Tibial artery (tissue), 4 donors: ENCODE measurements around the gene TRPV6.

ENCODE experiments used
- DNase-seq, 2 donors: peaks; one replicate each; pipeline ENCODE4 v3.0.0-alpha.2; 2019
- H3K27ac ChIP-seq, 2 donors: fragments of 200-600 bp; sonication (generic) in 1 of 2; 1 replicate in 1 of 2; 2 replicates in 1 of 2; pipeline ENCODE4 v1.5.1; 2018 to 2019; ENCODE audit warnings: mild to moderate bottlenecking in 1 of 2
- H3K27me3 ChIP-seq, 2 donors: fragments of 200-600 bp; sonication (generic) in 1 of 2; one replicate each; pipeline versions ENCODE4 v1.5.1 to v1.6.0; 2016 to 2019
- H3K36me3 ChIP-seq, 3 donors: fragments of 200-600 bp; sonication (generic) in 2 of 3; one replicate each; pipeline ENCODE4 v1.5.1; 2016 to 2019; ENCODE audit warnings: mild to moderate bottlenecking in 2 of 3
- H3K4me1 ChIP-seq, 4 donors: fragments of 200-600 bp; sonication (generic) in 2 of 4; 1 replicate in 3 of 4; 2 replicates in 1 of 4; pipeline ENCODE4 v1.5.1; 2016 to 2019
- H3K4me3 ChIP-seq, 2 donors: fragments of 200-600 bp; sonication (generic) in 1 of 2; 1 replicate in 1 of 2; 2 replicates in 1 of 2; pipeline ENCODE4 v1.5.1; 2018 to 2019; ENCODE audit warnings: mild to moderate bottlenecking in 2 of 2
- H3K9me3 ChIP-seq, 3 donors: fragments of 200-600 bp; sonication (generic) in 1 of 3; one replicate each; pipeline ENCODE4 v1.5.1; 2016 to 2019
- intact Hi-C: fragments of 100-400 bp; cut with DNase I; formaldehyde crosslinking; loops from one replicate; pipeline ENCODE4 v1.15.0; 2023; ENCODE audit warnings: low total_unique reads
- TF ChIP-seq, protein P1 (sequence below), 2 experiments: fragments of 200-600 bp in 1 of 2; fragments of 450-650 bp in 1 of 2; IDR thresholded peaks; one replicate each; pipeline ENCODE4 v1.5.1; 2017 to 2019; ENCODE audit warnings: antibody characterized with exemption in 2 of 2, mild to moderate bottlenecking in 1 of 2, moderate library complexity in 1 of 2

The TRPV6 gene

DNA sequence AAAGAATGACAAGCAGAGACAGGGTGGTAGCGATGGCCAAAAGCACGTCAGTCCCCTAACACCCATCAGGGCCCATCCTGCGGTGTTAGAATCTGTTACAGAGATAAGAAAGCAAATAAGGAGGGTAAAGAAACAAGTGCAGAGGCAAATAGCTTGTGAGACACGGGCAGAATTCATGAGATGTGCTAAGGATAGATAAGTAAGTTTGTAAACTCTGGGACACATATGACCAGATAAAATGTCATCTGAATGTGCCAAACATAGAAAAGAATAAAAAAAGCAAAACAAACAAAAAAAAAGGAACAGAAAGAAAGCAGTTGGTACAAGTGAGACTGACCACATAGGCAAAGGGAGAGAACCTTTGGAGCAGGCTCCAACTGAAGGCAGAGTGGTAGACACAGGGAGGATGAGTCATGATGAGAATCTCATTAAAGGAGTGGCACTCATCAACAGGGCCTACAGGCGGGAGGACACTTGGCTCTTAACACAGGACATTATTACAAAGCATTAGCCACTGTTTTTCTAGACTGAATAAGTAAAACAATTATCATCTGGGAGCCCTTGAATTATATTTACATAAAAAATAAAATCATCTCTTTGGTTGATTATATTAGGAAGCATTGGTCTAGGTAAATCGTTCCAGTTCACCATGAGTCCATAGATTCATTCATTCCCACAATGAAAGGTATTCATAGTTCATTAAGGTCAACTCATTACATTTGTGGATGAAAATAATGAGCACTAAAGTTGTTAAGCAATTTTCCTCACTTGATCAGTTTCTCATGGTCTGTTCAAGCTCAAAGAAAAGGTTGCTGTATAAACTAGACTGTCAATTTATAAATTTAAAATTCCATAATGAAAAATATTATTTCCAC is 52.1 kb downstream of the TRPV6 start:
- no peak overlapping the region for H3K27ac ChIP-seq
- no peaks in the 10 kb centered on the region for H3K9me3 ChIP-seq
- no peaks in the 10 kb centered on the region for H3K36me3 ChIP-seq
- no peaks in the 10 kb centered on the region for H3K27me3 ChIP-seq
- intact Hi-C loops = no loop called here
- no peaks in the 10 kb centered on the region for H3K4me1 ChIP-seq
- no peak for DNase-seq
- TF ChIP-seq, protein P1, sequence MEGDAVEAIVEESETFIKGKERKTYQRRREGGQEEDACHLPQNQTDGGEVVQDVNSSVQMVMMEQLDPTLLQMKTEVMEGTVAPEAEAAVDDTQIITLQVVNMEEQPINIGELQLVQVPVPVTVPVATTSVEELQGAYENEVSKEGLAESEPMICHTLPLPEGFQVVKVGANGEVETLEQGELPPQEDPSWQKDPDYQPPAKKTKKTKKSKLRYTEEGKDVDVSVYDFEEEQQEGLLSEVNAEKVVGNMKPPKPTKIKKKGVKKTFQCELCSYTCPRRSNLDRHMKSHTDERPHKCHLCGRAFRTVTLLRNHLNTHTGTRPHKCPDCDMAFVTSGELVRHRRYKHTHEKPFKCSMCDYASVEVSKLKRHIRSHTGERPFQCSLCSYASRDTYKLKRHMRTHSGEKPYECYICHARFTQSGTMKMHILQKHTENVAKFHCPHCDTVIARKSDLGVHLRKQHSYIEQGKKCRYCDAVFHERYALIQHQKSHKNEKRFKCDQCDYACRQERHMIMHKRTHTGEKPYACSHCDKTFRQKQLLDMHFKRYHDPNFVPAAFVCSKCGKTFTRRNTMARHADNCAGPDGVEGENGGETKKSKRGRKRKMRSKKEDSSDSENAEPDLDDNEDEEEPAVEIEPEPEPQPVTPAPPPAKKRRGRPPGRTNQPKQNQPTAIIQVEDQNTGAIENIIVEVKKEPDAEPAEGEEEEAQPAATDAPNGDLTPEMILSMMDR (IDR thresholded peaks at IDR 0.05) = no peak
- H3K4me3 ChIP-seq = no peak overlapping the region

GRCh38 chr7:142832417-142832816 is 53.1 kb downstream of the TRPV6 start:
- intact Hi-C loops = no loop called here
- TF ChIP-seq, protein P1 (IDR thresholded peaks at IDR 0.05) = no peak
- Histone ChIP-seq H3K36me3 (no peaks in the 10 kb centered on the region), H3K27me3 (no peaks in the 10 kb centered on the region), H3K27ac (no peak overlapping the region), H3K4me1 (no peaks in the 10 kb centered on the region), H3K4me3 (no peak overlapping the region), H3K9me3 (no peaks in the 10 kb centered on the region)
- DNase-seq = no peak

DNA sequence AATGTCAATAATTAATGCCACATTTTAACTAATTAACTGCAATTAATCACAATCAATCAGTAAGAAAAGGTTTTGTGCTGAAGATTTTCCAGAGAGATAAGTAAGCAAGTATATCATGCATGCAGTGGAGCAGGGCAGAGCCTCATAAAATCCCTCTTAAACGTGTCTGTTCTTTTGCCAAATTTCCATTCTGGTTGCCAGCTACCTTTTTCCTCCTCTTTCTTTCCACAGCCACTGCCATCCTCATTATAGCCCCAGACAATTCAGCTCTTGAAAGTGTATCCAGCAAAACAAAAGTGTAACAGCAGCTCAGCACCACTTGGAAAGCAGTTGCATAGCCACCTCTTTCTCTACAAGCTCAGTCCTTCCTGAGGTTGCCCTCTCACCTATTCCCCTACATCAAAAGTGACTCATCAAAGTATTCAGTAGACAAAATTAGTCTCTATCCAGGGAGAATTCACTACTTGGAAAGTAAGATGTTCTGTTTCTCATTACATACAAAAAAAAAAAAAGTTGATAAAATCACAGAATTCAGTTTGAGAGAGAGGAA is 57.5 kb downstream of the TRPV6 start:
- no peaks in the 10 kb centered on the region for H3K4me1 ChIP-seq
- no peaks in the 10 kb centered on the region for H3K36me3 ChIP-seq
- DNase-seq = no peak
- H3K27ac ChIP-seq = no peak overlapping the region
- no peak overlapping the region for H3K4me3 ChIP-seq
- H3K27me3 ChIP-seq = no peaks in the 10 kb centered on the region
- no peaks in the 10 kb centered on the region for H3K9me3 ChIP-seq
- intact Hi-C loops = no loop called here
- TF ChIP-seq, protein P1 (IDR thresholded peaks at IDR 0.05) = no peak

- Histone ChIP-seq H3K4me3 (no peak overlapping the region), H3K27ac (no peak overlapping the region), H3K27me3 (no peaks in the 10 kb centered on the region), H3K9me3 (no peaks in the 10 kb centered on the region), H3K4me1 (no peaks in the 10 kb centered on the region), H3K36me3 (no peaks in the 10 kb centered on the region)
- TF ChIP-seq, protein P1 (IDR thresholded peaks at IDR 0.05) = no peak
- no peak for DNase-seq
- intact Hi-C loops = no loop called here
Observed at GRCh38 chr7:142822714-142823113, 62.8 kb downstream of the TRPV6 start.
